Measurements from ENCODE around the gene UNKL. TPM values are rescaled to one million over a fixed set of nuclear protein-coding genes. Genes with fewer than 3 reads are reported as not detected.

Gene UNKL
- total and polyA plus RNA-seq, 10 donors: 6.6 to 80.0 (median 44.4) TPM

DNA sequence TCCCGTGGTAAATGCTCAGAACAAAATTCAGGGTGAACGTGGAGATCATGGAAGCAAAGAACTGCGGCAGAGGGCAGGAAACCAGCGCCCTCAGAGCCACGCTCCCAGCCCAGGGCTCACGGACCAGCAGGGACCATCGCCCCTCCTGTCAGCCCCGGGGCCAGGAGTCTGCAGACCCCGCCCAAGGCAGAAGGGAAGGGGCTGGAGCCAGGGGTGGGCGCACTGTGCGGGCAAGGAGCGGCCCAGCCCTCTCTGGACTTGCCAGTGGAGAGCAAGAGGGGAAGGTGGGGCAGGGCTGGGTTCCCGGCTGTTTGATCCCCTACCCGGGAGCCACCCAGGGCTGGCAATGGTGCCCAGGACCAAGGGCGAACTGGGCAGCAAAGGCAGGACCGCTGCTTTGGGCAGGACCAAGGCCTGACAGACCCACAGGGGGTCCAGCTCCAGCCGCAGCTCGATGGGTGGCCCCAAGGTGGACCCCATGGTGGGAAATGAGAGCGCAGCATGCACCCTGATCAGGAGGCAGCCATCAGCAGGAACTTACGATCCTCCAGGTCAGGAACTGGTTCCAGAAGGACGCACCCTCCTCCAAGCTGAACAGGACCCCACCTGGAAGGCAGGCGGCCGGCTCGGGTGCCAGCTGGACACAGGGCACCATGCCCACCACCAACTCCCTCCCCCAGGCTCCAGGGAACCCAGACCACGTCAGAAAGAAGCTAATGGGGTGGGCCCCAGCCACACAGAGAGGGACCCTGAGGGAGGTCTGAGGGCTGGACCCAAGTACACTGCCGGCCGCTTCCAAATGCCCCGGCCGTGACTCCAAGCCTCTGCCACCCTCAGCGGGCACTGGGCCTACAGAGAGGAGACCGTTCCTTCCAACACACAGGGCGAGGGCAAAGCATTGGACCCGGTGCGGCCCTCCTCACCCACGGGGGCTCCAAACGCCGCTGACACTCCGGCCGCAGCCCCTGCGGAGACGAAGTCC, 41.0 kb upstream of the UNKL start:
- H3K9me3 ChIP-seq: no peaks in the 10 kb centered on the region
- H3K4me1 ChIP-seq: peaks cover 0 to 23% (median 12%) of the 10 kb centered on the region in 6 donors
- TF ChIP-seq, protein P1, sequence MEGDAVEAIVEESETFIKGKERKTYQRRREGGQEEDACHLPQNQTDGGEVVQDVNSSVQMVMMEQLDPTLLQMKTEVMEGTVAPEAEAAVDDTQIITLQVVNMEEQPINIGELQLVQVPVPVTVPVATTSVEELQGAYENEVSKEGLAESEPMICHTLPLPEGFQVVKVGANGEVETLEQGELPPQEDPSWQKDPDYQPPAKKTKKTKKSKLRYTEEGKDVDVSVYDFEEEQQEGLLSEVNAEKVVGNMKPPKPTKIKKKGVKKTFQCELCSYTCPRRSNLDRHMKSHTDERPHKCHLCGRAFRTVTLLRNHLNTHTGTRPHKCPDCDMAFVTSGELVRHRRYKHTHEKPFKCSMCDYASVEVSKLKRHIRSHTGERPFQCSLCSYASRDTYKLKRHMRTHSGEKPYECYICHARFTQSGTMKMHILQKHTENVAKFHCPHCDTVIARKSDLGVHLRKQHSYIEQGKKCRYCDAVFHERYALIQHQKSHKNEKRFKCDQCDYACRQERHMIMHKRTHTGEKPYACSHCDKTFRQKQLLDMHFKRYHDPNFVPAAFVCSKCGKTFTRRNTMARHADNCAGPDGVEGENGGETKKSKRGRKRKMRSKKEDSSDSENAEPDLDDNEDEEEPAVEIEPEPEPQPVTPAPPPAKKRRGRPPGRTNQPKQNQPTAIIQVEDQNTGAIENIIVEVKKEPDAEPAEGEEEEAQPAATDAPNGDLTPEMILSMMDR (IDR thresholded peaks at IDR 0.05 in 8 of 11, conservative IDR thresholded peaks at IDR 0.05 in 3 of 11): no peak
- TF ChIP-seq POLR2AphosphoS5 (IDR thresholded peaks at IDR 0.05): no peak
- no peak for TF ChIP-seq POLR2A (IDR thresholded peaks at IDR 0.05)
- no peaks in the 10 kb centered on the region for H3K27me3 ChIP-seq (replicated peaks in 1 of 7)
- intact Hi-C loops (cut with DNase I; ENCODE audit: low total_unique reads): no loop called here
- 92 to 98% (median 94%) methylated on average over 24 to 41 of the region's 41 CpGs for WGBS, 5 donors
- H3K36me3 ChIP-seq: peaks cover 0 to 95% (median 82%) of the 10 kb centered on the region in 6 donors
- no peak overlapping the region for H3K27ac ChIP-seq
- DNase-seq: no peak
- no peak overlapping the region for H3K4me3 ChIP-seq

- TF ChIP-seq, protein P1 (IDR thresholded peaks at IDR 0.05 in 8 of 11, conservative IDR thresholded peaks at IDR 0.05 in 3 of 11): no peak
- TF ChIP-seq POLR2AphosphoS5 (IDR thresholded peaks at IDR 0.05): peak in 1 of 3 donors; percentile 34
- TF ChIP-seq POLR2A (IDR thresholded peaks at IDR 0.05): no peak
- H3K27ac ChIP-seq: no peak overlapping the region
- 86 to 94% (median 93%) methylated on average over 8 to 17 of the region's 17 CpGs for WGBS, 5 donors
- peaks cover 0 to 16% (median 12%) of the 10 kb centered on the region in 6 donors for H3K4me1 ChIP-seq
- DNase-seq: no peak
- no peaks in the 10 kb centered on the region for H3K9me3 ChIP-seq
- H3K27me3 ChIP-seq (replicated peaks in 1 of 7): no peaks in the 10 kb centered on the region
- intact Hi-C loops (cut with DNase I; ENCODE audit: low total_unique reads): no loop called here
- no peak overlapping the region for H3K4me3 ChIP-seq
- peaks cover 0 to 96% (median 83%) of the 10 kb centered on the region in 6 donors for H3K36me3 ChIP-seq
These were observed 40.1 kb upstream of the UNKL start for GRCh38 chr16:1454561-1454960.

DNA sequence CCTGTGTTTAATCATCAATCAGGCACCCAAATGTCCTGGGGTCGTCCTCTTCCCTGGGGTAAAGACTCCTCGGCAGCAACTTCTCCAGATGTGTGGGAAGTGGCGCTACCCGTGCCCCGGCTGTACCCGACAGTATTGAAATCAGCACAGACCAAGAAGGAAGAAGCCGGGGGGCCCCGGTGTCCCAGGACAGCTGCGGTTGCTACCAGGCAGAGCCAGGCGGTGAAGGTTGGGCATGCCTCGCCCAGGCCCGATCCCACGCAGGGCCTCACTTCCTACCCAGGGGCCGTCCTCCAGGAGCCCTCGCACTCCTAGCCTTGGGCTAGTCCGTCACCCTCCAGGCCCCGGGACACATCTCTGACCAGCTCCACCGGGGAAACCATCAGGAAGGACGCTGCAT, 38.8 kb upstream of the UNKL start:
- peaks cover 0 to 8% (median 6%) of the 10 kb centered on the region in 6 donors for H3K4me1 ChIP-seq
- H3K36me3 ChIP-seq: peaks cover 0 to 100% (median 94%) of the 10 kb centered on the region in 6 donors
- WGBS, 5 donors: 93 to 96% (median 96%) methylated on average over 11 to 19 of the region's 19 CpGs
- no peaks in the 10 kb centered on the region for H3K9me3 ChIP-seq
- no peaks in the 10 kb centered on the region for H3K27me3 ChIP-seq (replicated peaks in 1 of 7)
- H3K27ac ChIP-seq: no peak overlapping the region
- intact Hi-C loops (cut with DNase I; ENCODE audit: low total_unique reads): no loop called here
- H3K4me3 ChIP-seq: no peak overlapping the region
- no peak for DNase-seq
- TF ChIP-seq, protein P1 (IDR thresholded peaks at IDR 0.05 in 8 of 11, conservative IDR thresholded peaks at IDR 0.05 in 3 of 11): no peak
- no peak for TF ChIP-seq POLR2A (IDR thresholded peaks at IDR 0.05)
- no peak for TF ChIP-seq POLR2AphosphoS5 (IDR thresholded peaks at IDR 0.05)

DNA sequence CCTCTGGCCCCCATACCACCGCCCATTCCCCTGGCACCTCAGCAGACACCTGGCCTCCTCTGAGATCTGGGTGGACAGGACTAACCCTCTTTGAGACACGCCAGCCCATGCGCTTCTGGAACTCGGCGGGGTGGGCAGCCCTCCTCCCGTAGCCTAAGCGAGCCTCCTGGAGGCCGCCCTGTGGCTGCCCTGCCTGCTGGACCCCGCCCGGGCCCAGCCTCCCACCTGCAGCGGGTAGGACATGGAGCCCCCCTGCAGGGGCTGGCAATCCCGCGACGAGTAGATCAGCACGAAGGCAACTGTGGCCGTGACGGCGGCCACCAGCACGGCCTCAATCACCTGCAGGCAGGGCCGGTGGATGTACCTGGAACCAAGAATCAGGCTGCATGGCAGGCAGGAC, 38.0 kb upstream of the UNKL start:
- no peaks in the 10 kb centered on the region for H3K9me3 ChIP-seq
- H3K4me1 ChIP-seq: peaks cover 0 to under 1% (median 0%) of the 10 kb centered on the region in 6 donors
- H3K27ac ChIP-seq: no peak overlapping the region
- TF ChIP-seq POLR2A (IDR thresholded peaks at IDR 0.05): no peak
- TF ChIP-seq, protein P1 (IDR thresholded peaks at IDR 0.05 in 8 of 11, conservative IDR thresholded peaks at IDR 0.05 in 3 of 11): no peak
- TF ChIP-seq POLR2AphosphoS5 (IDR thresholded peaks at IDR 0.05): no peak
- intact Hi-C loops (cut with DNase I; ENCODE audit: low total_unique reads): no loop called here
- 92 to 98% (median 94%) methylated on average over 2 to 20 of the region's 20 CpGs for WGBS, 5 donors
- no peaks in the 10 kb centered on the region for H3K27me3 ChIP-seq (replicated peaks in 1 of 7)
- H3K36me3 ChIP-seq: peaks cover 0 to 100% (median 94%) of the 10 kb centered on the region in 6 donors
- H3K4me3 ChIP-seq: no peak overlapping the region
- no peak for DNase-seq
